Fibroblast of pulmonary artery (primary cell): Measurements from ENCODE around the gene MUC4.
"Not testable (repeated sequence)": the region's sequence is repeated elsewhere in the genome, so short reads cannot be mapped to it uniquely, and the experiment has no call there.

Experiments
- DNase-seq: peaks from one replicate; pipeline ENCODE4 v3.0.0-alpha.2; 2010; ENCODE audit warnings: low read depth
- H3K4me3 ChIP-seq: replicated peaks from 2 replicates; pipeline ENCODE4 v1.5.1; 2011; ENCODE audit warnings: low read depth, mild to moderate bottlenecking, control low read depth, low read length, moderate library complexity
- TF ChIP-seq, protein P1 (sequence below): IDR thresholded peaks from 2 replicates; pipeline ENCODE4 v1.5.1; 2011; ENCODE audit warnings: mild to moderate bottlenecking, control low read depth, low read length, inconsistent platforms; ENCODE audit errors: missing control alignments

Gene MUC4

DNA sequence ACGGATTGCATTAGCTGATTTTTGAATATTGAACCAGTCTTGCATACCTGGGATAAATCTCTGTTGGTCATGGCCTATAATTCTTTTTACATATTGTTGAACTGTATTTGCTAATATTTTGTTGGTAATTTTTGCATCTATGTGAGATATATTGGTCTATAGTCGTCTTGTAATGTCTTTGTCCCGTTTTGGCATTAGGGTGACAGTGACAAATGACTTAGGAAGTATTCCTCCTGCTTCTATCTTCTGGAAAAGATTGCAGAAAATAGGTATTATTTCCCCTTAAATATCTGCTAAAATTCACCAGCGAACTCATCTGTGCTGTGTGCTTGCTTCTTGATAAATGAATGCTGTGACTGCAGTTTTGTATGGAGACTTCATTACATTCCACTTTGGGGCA, 67.3 kb downstream of the MUC4 start:
- TF ChIP-seq, protein P1, sequence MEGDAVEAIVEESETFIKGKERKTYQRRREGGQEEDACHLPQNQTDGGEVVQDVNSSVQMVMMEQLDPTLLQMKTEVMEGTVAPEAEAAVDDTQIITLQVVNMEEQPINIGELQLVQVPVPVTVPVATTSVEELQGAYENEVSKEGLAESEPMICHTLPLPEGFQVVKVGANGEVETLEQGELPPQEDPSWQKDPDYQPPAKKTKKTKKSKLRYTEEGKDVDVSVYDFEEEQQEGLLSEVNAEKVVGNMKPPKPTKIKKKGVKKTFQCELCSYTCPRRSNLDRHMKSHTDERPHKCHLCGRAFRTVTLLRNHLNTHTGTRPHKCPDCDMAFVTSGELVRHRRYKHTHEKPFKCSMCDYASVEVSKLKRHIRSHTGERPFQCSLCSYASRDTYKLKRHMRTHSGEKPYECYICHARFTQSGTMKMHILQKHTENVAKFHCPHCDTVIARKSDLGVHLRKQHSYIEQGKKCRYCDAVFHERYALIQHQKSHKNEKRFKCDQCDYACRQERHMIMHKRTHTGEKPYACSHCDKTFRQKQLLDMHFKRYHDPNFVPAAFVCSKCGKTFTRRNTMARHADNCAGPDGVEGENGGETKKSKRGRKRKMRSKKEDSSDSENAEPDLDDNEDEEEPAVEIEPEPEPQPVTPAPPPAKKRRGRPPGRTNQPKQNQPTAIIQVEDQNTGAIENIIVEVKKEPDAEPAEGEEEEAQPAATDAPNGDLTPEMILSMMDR, result no peak
- no peak for DNase-seq
- H3K4me3 ChIP-seq, result no peak overlapping the region

DNA sequence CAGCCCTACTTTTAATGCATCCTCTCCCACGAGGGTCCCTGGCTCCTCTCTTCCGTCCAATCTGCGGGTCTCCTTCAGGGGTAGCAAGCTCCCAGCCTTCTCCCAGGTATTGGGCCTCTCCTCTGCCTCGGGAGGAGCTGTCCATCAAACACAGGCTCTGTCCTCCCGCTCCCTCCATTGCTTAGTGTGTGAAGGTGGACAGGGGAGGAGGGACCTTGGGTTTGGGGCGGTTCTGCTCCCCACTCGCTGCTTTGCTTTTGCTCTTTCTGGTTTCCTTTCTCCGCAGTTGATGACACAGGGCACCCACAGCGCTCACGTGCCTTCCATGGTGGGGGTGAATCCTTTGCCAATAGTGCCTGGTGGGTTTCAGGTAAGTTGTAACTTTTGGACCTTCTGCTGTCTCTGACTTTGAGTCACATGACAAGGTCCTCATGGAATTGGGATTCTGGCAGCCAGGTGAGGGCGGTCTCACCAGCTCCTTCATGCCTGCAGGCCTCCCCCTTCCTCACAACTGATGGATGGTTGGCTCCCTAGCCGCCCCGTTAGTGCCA, 72.1 kb downstream of the MUC4 start:
- no peak for DNase-seq
- TF ChIP-seq, protein P1, result no peak
- no peak overlapping the region for H3K4me3 ChIP-seq

DNA sequence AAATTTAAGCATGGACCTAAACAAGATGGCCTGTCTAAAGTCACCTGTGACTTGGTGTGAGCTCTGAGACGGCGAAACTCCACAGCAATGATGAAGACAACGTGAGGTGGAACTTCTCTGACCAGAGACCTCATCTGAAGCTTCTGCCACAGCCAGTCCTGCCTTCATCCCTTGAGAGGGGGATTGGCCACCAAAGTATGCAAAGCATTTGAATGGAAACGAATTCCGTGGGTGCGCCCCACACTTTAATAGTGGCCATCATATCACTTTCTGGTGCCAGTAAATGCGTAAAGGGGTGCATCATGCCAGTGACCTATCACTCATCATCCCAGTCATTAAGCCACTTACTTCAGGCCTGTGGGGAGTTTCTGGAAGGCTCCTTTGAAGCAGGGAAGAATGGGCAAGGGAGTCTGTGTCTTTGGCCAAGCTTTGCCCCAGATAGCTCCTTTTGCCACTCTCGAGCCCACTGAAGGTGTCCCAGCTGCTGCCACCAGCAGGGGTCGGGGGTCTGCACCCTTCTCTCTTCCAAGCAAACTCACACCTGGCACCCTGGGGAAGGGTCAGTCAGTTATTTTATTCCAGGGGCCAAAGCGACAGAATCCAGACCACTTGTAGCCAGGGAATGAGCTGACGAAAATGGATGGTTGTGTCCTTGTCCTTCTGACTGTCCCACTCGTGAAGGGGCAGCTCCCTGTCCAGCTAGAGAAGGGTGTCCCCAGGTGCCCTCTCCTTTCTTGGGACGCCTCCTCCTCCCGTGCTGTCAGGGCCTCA, 73.3 kb downstream of the MUC4 start:
- no peak for DNase-seq
- TF ChIP-seq, protein P1, result no peak
- H3K4me3 ChIP-seq, result no peak overlapping the region

DNA sequence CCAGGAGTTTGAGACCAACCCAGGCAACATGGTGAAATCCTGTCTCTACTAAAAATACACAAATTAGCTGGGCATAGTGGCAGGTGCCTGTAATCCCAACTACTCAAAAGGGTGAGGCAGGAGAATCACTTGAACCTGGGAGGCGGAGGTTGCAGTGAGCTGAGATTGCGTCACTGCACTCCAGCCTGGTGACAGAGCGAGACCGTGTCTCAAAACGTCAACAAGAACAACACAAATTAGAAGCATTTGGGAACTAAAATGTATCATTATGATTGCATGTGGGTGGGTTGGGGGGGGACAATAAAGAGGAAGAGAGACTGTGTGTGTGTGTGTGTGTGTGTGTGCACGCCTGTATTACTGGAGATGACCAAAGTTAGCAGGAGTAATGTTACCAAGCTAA, 73.9 kb downstream of the MUC4 start:
- not testable (repeated sequence) for H3K4me3 ChIP-seq, DNase-seq

DNA sequence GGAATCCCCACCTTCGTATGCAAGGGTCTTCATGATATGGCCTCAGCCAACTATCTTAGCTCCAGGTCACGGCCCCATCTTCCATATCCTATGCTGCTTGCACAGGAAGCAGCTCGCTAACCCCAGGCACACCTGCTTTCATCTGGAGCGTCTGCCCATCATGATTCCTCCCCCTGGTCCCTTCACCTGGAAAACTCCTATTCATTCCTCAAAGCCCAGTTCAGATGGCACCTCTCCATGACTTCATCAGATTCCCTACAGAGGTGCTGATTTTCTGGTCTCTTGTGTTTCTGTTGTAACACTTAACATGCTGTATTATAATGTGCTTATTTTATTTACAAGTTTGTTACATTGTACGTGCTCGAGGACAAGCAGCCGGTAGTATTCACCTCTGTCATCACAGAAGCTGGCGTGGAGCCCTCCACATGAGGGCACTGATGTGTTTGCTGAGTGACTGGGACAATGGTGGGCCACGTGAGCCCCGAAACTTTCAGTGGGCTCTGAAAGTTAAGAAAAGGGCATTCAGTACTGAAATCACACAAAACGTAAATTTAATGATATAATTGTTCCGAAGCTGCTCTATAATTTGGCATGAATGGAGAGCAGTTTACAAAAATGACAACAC, 74.8 kb downstream of the MUC4 start:
- no peak overlapping the region for H3K4me3 ChIP-seq
- DNase-seq, result no peak
- TF ChIP-seq, protein P1, result no peak

DNA sequence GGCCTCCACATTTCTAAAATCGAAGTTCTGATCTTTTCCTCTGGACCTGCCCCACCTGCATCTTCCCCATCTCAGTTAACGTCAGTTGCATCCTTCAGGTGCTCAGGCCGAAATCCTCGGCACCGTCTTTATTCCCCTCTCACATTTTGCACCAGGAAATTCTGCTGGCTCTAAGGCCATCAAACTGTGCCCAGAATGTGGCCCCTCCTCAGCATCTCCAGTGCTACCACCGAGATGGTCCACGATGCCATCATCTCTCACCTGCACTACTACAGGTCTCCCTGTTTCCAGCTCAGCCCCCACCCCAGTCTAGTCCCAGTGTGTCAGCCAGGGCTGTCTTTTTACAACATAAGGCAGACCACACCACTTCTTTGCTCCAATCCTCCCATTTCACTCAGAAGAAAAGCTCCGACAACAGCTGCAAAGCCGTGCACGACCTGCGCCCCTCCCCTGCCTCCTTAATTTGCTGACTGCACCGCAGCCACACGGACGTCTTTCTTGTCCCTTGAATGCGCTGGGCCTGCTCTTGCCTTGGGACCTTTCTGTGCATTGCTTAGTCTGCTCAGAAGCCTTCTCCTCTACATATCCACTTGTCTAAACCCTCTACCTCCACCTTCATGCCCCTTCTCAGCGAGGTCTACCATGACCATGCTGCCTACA, 76.6 kb downstream of the MUC4 start:
- DNase-seq, result no peak
- no peak overlapping the region for H3K4me3 ChIP-seq
- TF ChIP-seq, protein P1, result no peak

DNA sequence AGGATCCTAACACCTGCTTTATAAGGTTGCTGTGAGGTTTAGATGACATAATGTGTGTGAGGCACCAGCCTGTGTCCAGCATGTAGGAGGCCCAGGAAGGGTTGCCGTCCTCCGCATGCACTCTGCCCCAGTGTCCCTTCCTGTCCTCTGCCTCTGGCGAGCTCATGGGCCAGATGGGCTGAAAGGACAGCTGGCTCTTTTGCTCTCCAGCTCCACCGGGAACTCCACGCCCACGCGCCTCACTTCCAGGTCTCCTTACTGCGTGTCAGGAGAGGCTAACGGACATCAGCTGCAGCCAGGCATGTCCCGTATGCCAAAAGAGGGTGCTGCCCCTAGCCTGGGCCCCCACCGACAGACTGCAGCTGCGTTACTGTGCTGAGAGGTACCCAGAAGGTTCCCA, 78.8 kb downstream of the MUC4 start:
- H3K4me3 ChIP-seq, result no peak overlapping the region
- TF ChIP-seq, protein P1, result no peak
- no peak for DNase-seq
